Mesenteric fat pad (tissue), 1 donor: ENCODE results near the gene ATG7. TPM values are rescaled to one million over a fixed set of nuclear protein-coding genes. Genes with fewer than 3 reads are reported as not detected.
"Not testable (repeated sequence)": the region's sequence is repeated elsewhere in the genome, so short reads cannot be mapped to it uniquely, and the experiment has no call there.

Experiments used
- DNase-seq: peaks from one replicate; pipeline ENCODE4 v3.0.0-alpha.2; 2020; ENCODE audit warnings: low spot score
- total RNA-seq: library from RNA; stranded (reverse); fragmentation: NEBNext Ultra II Directional; extraction: Animal tissue kit (Norgen Biotek cat#: 25700); gene quantifications from one replicate; pipeline ENCODE4 v1.2.1, GENCODE V29; 2021
- donor health status: DM: yes; HTN: yes; CAD: no.

Gene ATG7
- total RNA-seq, 1 donor from 2014 or later: 48.0 TPM

GRCh38 chr3:11423868-11424267 is 151.7 kb downstream of the ATG7 start:
- DNase-seq: no peak

GRCh38 chr3:11424277-11424676 is 152.1 kb downstream of the ATG7 start:
- DNase-seq: no peak

- no peak for DNase-seq
Observed at GRCh38 chr3:11430207-11430606, 158.0 kb downstream of the ATG7 start.

- DNase-seq: no peak
Observed at GRCh38 chr3:11430624-11431023, 158.4 kb downstream of the ATG7 start.

GRCh38 chr3:11431319-11431718 is 159.1 kb downstream of the ATG7 start:
- DNase-seq: no peak

GRCh38 chr3:11434017-11434526 is 161.9 kb downstream of the ATG7 start:
- no peak for DNase-seq

- no peak for DNase-seq
Observed at GRCh38 chr3:11434563-11435096, 162.4 kb downstream of the ATG7 start.

- no peak for DNase-seq
Observed at GRCh38 chr3:11435440-11436165, 163.4 kb downstream of the ATG7 start.

GRCh38 chr3:11436775-11437174 is 164.6 kb downstream of the ATG7 start:
- no peak for DNase-seq

GRCh38 chr3:11437506-11437905 is 165.3 kb downstream of the ATG7 start:
- DNase-seq: no peak

- DNase-seq: no peak
Observed at GRCh38 chr3:11438646-11439045, 166.4 kb downstream of the ATG7 start.

GRCh38 chr3:11441346-11441745 is 169.1 kb downstream of the ATG7 start:
- DNase-seq: not testable (repeated sequence)

GRCh38 chr3:11444404-11444803 is 172.2 kb downstream of the ATG7 start:
- no peak for DNase-seq

- DNase-seq: not testable (repeated sequence)
Observed at GRCh38 chr3:11445193-11445592, 173.0 kb downstream of the ATG7 start.

- no peak for DNase-seq
Observed at GRCh38 chr3:11445883-11446282, 173.7 kb downstream of the ATG7 start.

GRCh38 chr3:11447584-11448200 is 175.5 kb downstream of the ATG7 start:
- no peak for DNase-seq

- DNase-seq: no peak
Observed at GRCh38 chr3:11450015-11450414, 177.8 kb downstream of the ATG7 start.

GRCh38 chr3:11452312-11452711 is 180.1 kb downstream of the ATG7 start:
- no peak for DNase-seq

GRCh38 chr3:11452885-11453847 is 181.0 kb downstream of the ATG7 start:
- no peak for DNase-seq

- DNase-seq: no peak
Observed at GRCh38 chr3:11455956-11456355, 183.8 kb downstream of the ATG7 start.

GRCh38 chr3:11457135-11457534 is 184.9 kb downstream of the ATG7 start:
- DNase-seq: no peak
